H1 (cell line): ENCODE results near the gene RSBN1. TPM values are rescaled to one million over a fixed set of nuclear protein-coding genes. Genes with fewer than 3 reads are reported as not detected.

Experiments
- KDM4A ChIP-seq: IDR thresholded peaks from one replicate; pipeline ENCODE4 v1.7.1; 2012; ENCODE audit warnings: low read depth, mild to moderate bottlenecking, moderate library complexity, low read length, inconsistent platforms; ENCODE audit not compliant: severe bottlenecking
- POLR2A ChIP-seq, 2 experiments: IDR thresholded peaks; 1 replicate in 1 of 2; 2 replicates in 1 of 2; pipeline ENCODE4 v1.6.1; 2011; ENCODE audit warnings: low read depth in 2 of 2, low read length in 2 of 2, mild to moderate bottlenecking in 2 of 2; ENCODE audit errors: control extremely low read depth in 1 of 2
- RAD21 ChIP-seq, 2 experiments: IDR thresholded peaks in 1 of 2; conservative IDR thresholded peaks in 1 of 2; 2 replicates each; pipeline ENCODE4 v1.6.1; 2011; ENCODE audit warnings: low read depth in 2 of 2, low read length in 2 of 2, improper control_type of control experiment in 1 of 2, inconsistent platforms in 1 of 2, mild to moderate bottlenecking in 1 of 2, moderate library complexity in 1 of 2
- TAF1 ChIP-seq: IDR thresholded peaks from 2 replicates; pipeline ENCODE4 v1.6.1; 2011; ENCODE audit warnings: mild to moderate bottlenecking, low read depth, low read length
- polyA plus RNA-seq, 7 experiments: library from polyadenylated mRNA; depleted of rRNA in 3 of 7; stranded (reverse) in 5 of 7; unstranded in 2 of 7; fragments of >200 nt in 5 of 7; fragments of 200-250 nt in 2 of 7; gene quantifications; 1 replicate in 5 of 7; 2 replicates in 1 of 7; 4 replicates in 1 of 7; pipeline versions ENCODE4 v1.2.1 to v1.2.3, GENCODE V29; 2011 to 2013; ENCODE audit warnings: missing spikeins in 2 of 7, mixed read lengths in 2 of 7
- total RNA-seq: library from RNA; stranded (reverse); fragmentation: NEBNext Ultra II Directional; extraction: Animal tissue kit (Norgen Biotek cat#: 25700); gene quantifications from 2 replicates; pipeline ENCODE4 v1.2.1, GENCODE V29; 2021

RSBN1 gene
- total and polyA plus RNA-seq, 2 of the 8 experiments (the other 6 are each of a cell fraction or from before 2014, with no cell fraction given) = 4.2 to 17.6 TPM

- TF ChIP-seq RAD21 (IDR thresholded peaks at IDR 0.05 in 1 of 2, conservative IDR thresholded peaks at IDR 0.05 in 1 of 2; ENCODE audit: low read depth in 2 of 2, low read length in 2 of 2) (no peak), POLR2A (IDR thresholded peaks at IDR 0.05; ENCODE audit: control extremely low read depth in 1 of 2, low read depth in 2 of 2, low read length in 2 of 2) (no peak), KDM4A (no peak), TAF1 (no peak)
Measured at GRCh38 chr1:113861641-113862040, 49.4 kb upstream of the RSBN1 start (continued).
